A549 (cell line): Measurements from ENCODE around the gene MAP3K2.

Experiments
- CHD2 ChIP-seq: fragments of 150-350 bp; IDR thresholded peaks from 2 replicates; pipeline ENCODE4 v1.6.1; 2014; ENCODE audit warnings: low read length; ENCODE audit not compliant: partially characterized antibody
- JUN ChIP-seq, 2 experiments: fragments of >200 bp; sonication (Bioruptor Twin); formaldehyde crosslinking; IDR thresholded peaks; 2 replicates in 1 of 2; 3 replicates in 1 of 2; pipeline ENCODE4 v1.6.1; 2016 to 2017
- POLR2A ChIP-seq: IDR thresholded peaks from 2 replicates; pipeline ENCODE4 v1.6.1; 2012; ENCODE audit warnings: mild to moderate bottlenecking, low read length
- TF ChIP-seq, protein P1 (sequence below): fragments of >200 bp; sonication (Bioruptor Twin); formaldehyde crosslinking; IDR thresholded peaks from 3 replicates; pipeline ENCODE4 v1.5.1; 2016

GRCh38 chr2:127427376-127428056 lies 39.7 kb upstream of the MAP3K2 start:
- no peak for TF ChIP-seq POLR2A
- no peak for TF ChIP-seq JUN (IDR thresholded peaks at IDR 0.05)
- TF ChIP-seq CHD2, result no peak
- TF ChIP-seq, protein P1, sequence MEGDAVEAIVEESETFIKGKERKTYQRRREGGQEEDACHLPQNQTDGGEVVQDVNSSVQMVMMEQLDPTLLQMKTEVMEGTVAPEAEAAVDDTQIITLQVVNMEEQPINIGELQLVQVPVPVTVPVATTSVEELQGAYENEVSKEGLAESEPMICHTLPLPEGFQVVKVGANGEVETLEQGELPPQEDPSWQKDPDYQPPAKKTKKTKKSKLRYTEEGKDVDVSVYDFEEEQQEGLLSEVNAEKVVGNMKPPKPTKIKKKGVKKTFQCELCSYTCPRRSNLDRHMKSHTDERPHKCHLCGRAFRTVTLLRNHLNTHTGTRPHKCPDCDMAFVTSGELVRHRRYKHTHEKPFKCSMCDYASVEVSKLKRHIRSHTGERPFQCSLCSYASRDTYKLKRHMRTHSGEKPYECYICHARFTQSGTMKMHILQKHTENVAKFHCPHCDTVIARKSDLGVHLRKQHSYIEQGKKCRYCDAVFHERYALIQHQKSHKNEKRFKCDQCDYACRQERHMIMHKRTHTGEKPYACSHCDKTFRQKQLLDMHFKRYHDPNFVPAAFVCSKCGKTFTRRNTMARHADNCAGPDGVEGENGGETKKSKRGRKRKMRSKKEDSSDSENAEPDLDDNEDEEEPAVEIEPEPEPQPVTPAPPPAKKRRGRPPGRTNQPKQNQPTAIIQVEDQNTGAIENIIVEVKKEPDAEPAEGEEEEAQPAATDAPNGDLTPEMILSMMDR, result no peak
